Psoas muscle (tissue), 8 donors: ENCODE results near the gene HMX2. TPM values are rescaled to one million over a fixed set of nuclear protein-coding genes. Genes with fewer than 3 reads are reported as not detected.

Source experiments
- ATAC-seq, 4 donors: fragments of 200-7000 bp; cut with Tn5 transposase; one replicate each; pipeline ENCODE4 v1.9.1; 2020; ENCODE audit warnings: moderate library complexity in 3 of 4, mild to moderate bottlenecking in 2 of 4
- DNase-seq, 2 donors: peaks; one replicate each; pipeline ENCODE4 v3.0.0-alpha.2; 2020
- H3K27ac ChIP-seq: fragments of 200-600 bp; one replicate; pipeline ENCODE4 v1.8.0; 2022
- H3K27me3 ChIP-seq, 3 donors: fragments of 200-600 bp in 1 of 3; one replicate each; pipeline versions ENCODE4 v1.6.1 to v1.8.0; 2013 to 2022; ENCODE audit warnings: low read length in 2 of 3, mild to moderate bottlenecking in 2 of 3, moderate library complexity in 1 of 3; ENCODE audit not compliant: insufficient read depth in 3 of 3
- H3K36me3 ChIP-seq, 2 donors: fragments of 200-600 bp in 1 of 2; one replicate each; pipeline versions ENCODE4 v1.6.1 to v1.8.0; 2013 to 2022; ENCODE audit warnings: low read depth in 1 of 2, mild to moderate bottlenecking in 1 of 2, moderate library complexity in 1 of 2; ENCODE audit not compliant: insufficient read depth in 1 of 2
- H3K4me1 ChIP-seq: fragments of 200-600 bp; one replicate; pipeline ENCODE4 v1.8.0; 2022
- H3K4me3 ChIP-seq: fragments of 200-600 bp; one replicate; pipeline ENCODE4 v1.8.0; 2022; ENCODE audit warnings: mild to moderate bottlenecking
- H3K9me3 ChIP-seq: fragments of 200-600 bp; one replicate; pipeline ENCODE4 v1.8.0; 2022
- CTCF ChIP-seq: fragments of 200-600 bp; IDR thresholded peaks from one replicate; pipeline ENCODE4 v1.8.0; 2022; ENCODE audit warnings: antibody characterized with exemption
- WGBS, 3 donors: extraction: QIAGEN DNeasy Blood & Tissue Kit; methylation state at CpG; one replicate each; pipeline versions ENCODE4 v1.1.6 to v1.1.7; 2013; 5-methylcytosine and 5-hydroxymethylcytosine counted together
- intact Hi-C, 2 donors: fragments of 100-400 bp; cut with DNase I; formaldehyde crosslinking; loops; one replicate each; pipeline versions ENCODE4 v1.11.0 to v1.14.2; 2022
- polyA plus RNA-seq, 3 donors: library from polyadenylated mRNA; stranded (reverse); fragments of 200-250 nt; gene quantifications; one replicate each; pipeline ENCODE4 v1.2.3, GENCODE V29; 2013
- total RNA-seq, 4 donors: library from RNA; stranded (reverse); fragmentation: NEBNext Ultra II Directional in 2 of 4; extraction: Animal tissue kit (Norgen Biotek cat#: 25700) in 2 of 4; gene quantifications; one replicate each; pipeline versions ENCODE4 v1.2.1 to v1.2.4, GENCODE V29; 2021 to 2023
- donor health status: healthy with polysubstance abuse.
- donor health status: DM: no; HTN: no; CAD: no; lungs with moderate emphysema.
- donor health status: Bipolar disorder and iron deficiency.
- donor health status: healthy.
- donor health status: DM: yes; HTN: yes; CAD: no.
- donor health status: DM: no; HTN: no; CAD: no.
- donor health status: DM: no; HTN: no; CAD: no.
- donor health status: DM: yes; HTN: yes; CAD: no.

HMX2 gene
- total and polyA plus RNA-seq, 7 donors, result not detected

GRCh38 chr10:123158682-123159081 lies 10.7 kb downstream of the HMX2 start:
- peaks cover 4 to 80% of the 10 kb centered on the region in 2 donors for H3K36me3 ChIP-seq
- no peaks in the 10 kb centered on the region for H3K9me3 ChIP-seq
- intact Hi-C loops, result loop anchor here (10.0 kb wide), 2 partner anchors 144 to 204 kb away; partner anchors contain the start of gene C10orf88 (in 1 of the 2)
- no peak for DNase-seq
- no peak overlapping the region for H3K27ac ChIP-seq
- no peak overlapping the region for H3K4me3 ChIP-seq
- no peak for ATAC-seq
- no peak for TF ChIP-seq CTCF
- 89 to 93% (median 93%) methylated on average over 1 of the region's 1 CpG for WGBS, 3 donors
- H3K4me1 ChIP-seq, result peaks cover 24% of the 10 kb centered on the region
- H3K27me3 ChIP-seq, result no peaks in the 10 kb centered on the region

- Histone ChIP-seq H3K4me1 (peaks cover 18% of the 10 kb centered on the region), H3K27ac (no peak overlapping the region), H3K4me3 (no peak overlapping the region), H3K27me3 (no peaks in the 10 kb centered on the region), H3K36me3 (peaks cover 6 to 95% of the 10 kb centered on the region in 2 donors), H3K9me3 (no peaks in the 10 kb centered on the region)
- ATAC-seq (no peak), DNase-seq (no peak)
- TF ChIP-seq CTCF, result no peak
- intact Hi-C loops, result no loop called here
- WGBS, 3 donors, result 88 to 90% (median 90%) methylated on average over 11 of the region's 11 CpGs
Measured at GRCh38 chr10:123160311-123160980, 12.5 kb downstream of the HMX2 start.

- Histone ChIP-seq H3K27ac (no peak overlapping the region), H3K4me1 (peaks cover 4% of the 10 kb centered on the region), H3K9me3 (no peaks in the 10 kb centered on the region), H3K4me3 (no peak overlapping the region), H3K27me3 (no peaks in the 10 kb centered on the region), H3K36me3 (peaks cover 3 to 78% of the 10 kb centered on the region in 2 donors)
- intact Hi-C loops, result no loop called here
- TF ChIP-seq CTCF, result no peak
- DNase-seq (no peak), ATAC-seq (no peak)
- WGBS, 3 donors, result 94 to 96% (median 95%) methylated on average over 2 of the region's 2 CpGs
Measured at GRCh38 chr10:123164319-123164718, 16.4 kb downstream of the HMX2 start.

GRCh38 chr10:123165445-123166072 lies 17.6 kb downstream of the HMX2 start:
- Histone ChIP-seq H3K4me3 (no peak overlapping the region), H3K9me3 (no peaks in the 10 kb centered on the region), H3K4me1 (no peaks in the 10 kb centered on the region), H3K36me3 (peaks cover 3 to 71% of the 10 kb centered on the region in 2 donors), H3K27ac (no peak overlapping the region), H3K27me3 (no peaks in the 10 kb centered on the region)
- intact Hi-C loops, result no loop called here
- no peak for DNase-seq
- ATAC-seq, result no peak
- 61 to 74% (median 67%) methylated on average over 4 of the region's 4 CpGs for WGBS, 3 donors
- TF ChIP-seq CTCF, result no peak
